Stimulated activated CD4-positive, alpha-beta T cell treated with anti-CD3 and anti-CD28 coated beads, Interleukin-1b, Interleukin-23, amount 100 ng/mL, for 4 hours (primary cell): ENCODE results near the gene SHISA7.

Experiments used
- DNase-seq, 2 donors: peaks; one replicate each; pipeline ENCODE4 v3.0.0-alpha.2; 2020; ENCODE audit warnings: low read depth in 2 of 2

Gene SHISA7

GRCh38 chr19:55482156-55482961 lies 39.3 kb upstream of the SHISA7 start:
- DNase-seq, result no peak

- DNase-seq, result no peak
These were observed 38.7 kb upstream of the SHISA7 start for GRCh38 chr19:55481794-55482155.

- DNase-seq, result no peak
These were observed 38.2 kb upstream of the SHISA7 start for GRCh38 chr19:55481148-55481793.

- DNase-seq, result no peak
These were observed 36.5 kb upstream of the SHISA7 start for GRCh38 chr19:55479451-55480230.

- DNase-seq, result no peak
These were observed 35.9 kb upstream of the SHISA7 start for GRCh38 chr19:55479045-55479444.

- DNase-seq, result no peak
These were observed 35.3 kb upstream of the SHISA7 start for GRCh38 chr19:55478364-55478763.

GRCh38 chr19:55477905-55478304 lies 34.8 kb upstream of the SHISA7 start:
- no peak for DNase-seq

GRCh38 chr19:55476100-55476775 lies 33.1 kb upstream of the SHISA7 start, which contains the start of gene ZNF628:
Gene ZNF628 (plus strand): TSS chr19:55476617. CDS start chr19:55479911, 3,294 bp downstream.
- DNase-seq, result peak; percentile 94 to 96

- DNase-seq, result no peak
These were observed 31.5 kb upstream of the SHISA7 start for GRCh38 chr19:55474269-55475265.

GRCh38 chr19:55473225-55474012 lies 30.3 kb upstream of the SHISA7 start:
- DNase-seq, result no peak

- DNase-seq, result no peak
These were observed 29.4 kb upstream of the SHISA7 start for GRCh38 chr19:55472463-55472862.

- no peak for DNase-seq
These were observed 28.2 kb upstream of the SHISA7 start for GRCh38 chr19:55471266-55471665.

- no peak for DNase-seq
These were observed 24.9 kb upstream of the SHISA7 start for GRCh38 chr19:55468054-55468393.

- DNase-seq, result peak; percentile 58 to 70
These were observed 24.3 kb upstream of the SHISA7 start for GRCh38 chr19:55467236-55468053.

GRCh38 chr19:55466241-55466614 lies 23.1 kb upstream of the SHISA7 start:
- DNase-seq, result no peak

- no peak for DNase-seq
These were observed 22.6 kb upstream of the SHISA7 start for GRCh38 chr19:55465460-55466240.

- no peak for DNase-seq
These were observed 21.6 kb upstream of the SHISA7 start, which contains the start of gene C19orf85 for GRCh38 chr19:55464662-55465054. Gene C19orf85 (minus strand): TSS chr19:55464751. CDS start chr19:55464554, 197 bp downstream.

GRCh38 chr19:55464039-55464661 lies 21.1 kb upstream of the SHISA7 start:
- no peak for DNase-seq
